Activated CD4-positive, alpha-beta memory T cell treated with anti-CD3 and anti-CD28 coated beads for 36 hours (primary cell): ENCODE measurements around the gene SC5D. TPM values are rescaled to one million over a fixed set of nuclear protein-coding genes. Genes with fewer than 3 reads are reported as not detected.
A peak's percentile ranks its signal among the peaks of the same experiment; 100 is the strongest.

Experiments
- CTCF ChIA-PET: fragments of 350-600 bp; sonication (Branson Sonifier 250); formaldehyde crosslinking; loops from one replicate; lab custom pipeline; 2021; ENCODE audit warnings: antibody characterized with exemption, inconsistent platforms; lab: Charles Lee
- POLR2A ChIA-PET: fragments of 350-600 bp; sonication (Branson Sonifier 250); formaldehyde crosslinking; loops from one replicate; lab custom pipeline; 2021; ENCODE audit warnings: antibody characterized with exemption; lab: Charles Lee
- DNase-seq: peaks from one replicate; pipeline ENCODE4 v3.0.0-alpha.2; 2020
- H3K27ac Mint-ChIP-seq: one replicate; pipeline ENCODE4 v1.8.0; 2021; ENCODE audit warnings: mixed read lengths
- H3K27me3 Mint-ChIP-seq: one replicate; pipeline ENCODE4 v1.8.0; 2021; ENCODE audit warnings: mixed read lengths
- H3K36me3 Mint-ChIP-seq: one replicate; pipeline ENCODE4 v1.8.0; 2021; ENCODE audit warnings: mixed read lengths
- H3K4me1 Mint-ChIP-seq: one replicate; pipeline ENCODE4 v1.8.0; 2021; ENCODE audit warnings: low read depth, mixed read lengths
- H3K4me3 Mint-ChIP-seq: one replicate; pipeline ENCODE4 v1.8.0; 2021; ENCODE audit warnings: mild to moderate bottlenecking, mixed read lengths
- H3K9me3 Mint-ChIP-seq: one replicate; pipeline ENCODE4 v1.8.0; 2021; ENCODE audit warnings: mixed read lengths
- intact Hi-C: fragments of 100-400 bp; cut with micrococcal nuclease; formaldehyde crosslinking; loops from one replicate; pipeline ENCODE4 v1.15.1; 2023
- total RNA-seq, 2 experiments: library from RNA; stranded (reverse); gene quantifications; one replicate each; pipeline ENCODE4 v1.2.3, GENCODE V29; 2021

The SC5D gene
- total RNA-seq, 2 experiments from 2014 or later, result 23.3 to 24.7 TPM

DNA sequence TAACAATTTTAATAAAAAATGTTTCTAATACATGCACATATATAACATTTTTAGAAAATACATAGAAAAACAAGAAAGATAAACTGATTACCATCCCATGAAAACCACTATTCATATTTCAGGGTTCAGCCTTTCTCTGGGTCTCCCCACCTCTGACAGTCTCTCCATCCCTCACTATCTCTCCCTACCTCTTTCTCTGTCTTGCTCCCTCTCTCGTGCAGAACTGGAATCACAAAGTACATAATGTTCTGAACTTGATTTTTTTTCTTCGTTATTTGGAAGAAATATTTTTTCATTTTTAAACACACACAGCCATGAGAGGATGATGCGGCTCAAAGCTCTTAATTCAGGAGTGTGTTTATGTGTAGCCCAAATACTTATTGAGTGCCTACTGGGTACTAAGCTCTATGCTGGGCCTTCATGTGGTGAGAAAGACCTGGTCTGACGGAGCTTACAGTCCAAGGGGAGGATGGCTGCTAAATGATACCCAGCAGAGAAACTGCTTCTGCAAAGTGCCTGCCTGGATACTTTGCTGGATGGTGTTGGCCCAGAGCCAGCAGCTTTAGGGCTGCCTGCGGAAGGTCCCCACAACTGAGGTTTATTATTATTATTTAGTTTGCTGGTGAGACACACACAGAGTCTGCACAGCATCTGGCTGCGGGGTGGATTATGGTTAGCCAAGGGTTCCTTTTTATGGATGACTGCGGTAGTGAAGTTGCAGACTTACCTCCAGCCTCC is 42.6 kb downstream of the SC5D start:
- peaks cover 24% of the 10 kb centered on the region for H3K4me1 Mint-ChIP-seq
- H3K27me3 Mint-ChIP-seq, result no peaks in the 10 kb centered on the region
- DNase-seq, result no peak
- ChIA-PET CTCF (interaction anchor here (1.4 kb wide), 1 partner anchor 36 kb away, joined by 4 read pairs; no protein-coding TSS in a partner anchor), POLR2A (no interaction called here)
- intact Hi-C loops, result no loop called here
- H3K27ac Mint-ChIP-seq, result no peak overlapping the region
- no peaks in the 10 kb centered on the region for H3K9me3 Mint-ChIP-seq
- H3K36me3 Mint-ChIP-seq, result no peaks in the 10 kb centered on the region
- H3K4me3 Mint-ChIP-seq, result no peak overlapping the region

GRCh38 chr11:121336279-121336937 is 43.8 kb downstream of the SC5D start:
- no peak for DNase-seq
- Mint-ChIP-seq H3K4me3 (no peak overlapping the region), H3K9me3 (no peaks in the 10 kb centered on the region), H3K36me3 (no peaks in the 10 kb centered on the region), H3K27me3 (no peaks in the 10 kb centered on the region), H3K27ac (no peak overlapping the region), H3K4me1 (peaks cover 32% of the 10 kb centered on the region)
- ChIA-PET CTCF (interaction anchor here (0.6 to 1.7 kb wide), 4 partner anchors 35 to 142 kb away, joined by 3 to 5 read pairs (median 4); partner anchors contain the start of gene SORL1), POLR2A (no interaction called here)
- intact Hi-C loops, result loop anchor here (2.0 kb wide), 1 partner anchor 74 kb away; no protein-coding TSS in a partner anchor

- Mint-ChIP-seq H3K9me3 (no peaks in the 10 kb centered on the region), H3K27ac (no peak overlapping the region), H3K4me1 (peaks cover 35% of the 10 kb centered on the region), H3K4me3 (no peak overlapping the region), H3K27me3 (no peaks in the 10 kb centered on the region), H3K36me3 (no peaks in the 10 kb centered on the region)
- DNase-seq, result peak; percentile 47
- ChIA-PET CTCF (interaction anchor here (1.2 to 1.7 kb wide), 2 partner anchors 114 to 142 kb away, joined by 3 to 5 read pairs; partner anchors contain the start of gene SORL1), POLR2A (no interaction called here)
- intact Hi-C loops, result loop anchor here (2.0 kb wide), 1 partner anchor 74 kb away; no protein-coding TSS in a partner anchor
These were observed 44.5 kb downstream of the SC5D start for GRCh38 chr11:121337078-121337477.

DNA sequence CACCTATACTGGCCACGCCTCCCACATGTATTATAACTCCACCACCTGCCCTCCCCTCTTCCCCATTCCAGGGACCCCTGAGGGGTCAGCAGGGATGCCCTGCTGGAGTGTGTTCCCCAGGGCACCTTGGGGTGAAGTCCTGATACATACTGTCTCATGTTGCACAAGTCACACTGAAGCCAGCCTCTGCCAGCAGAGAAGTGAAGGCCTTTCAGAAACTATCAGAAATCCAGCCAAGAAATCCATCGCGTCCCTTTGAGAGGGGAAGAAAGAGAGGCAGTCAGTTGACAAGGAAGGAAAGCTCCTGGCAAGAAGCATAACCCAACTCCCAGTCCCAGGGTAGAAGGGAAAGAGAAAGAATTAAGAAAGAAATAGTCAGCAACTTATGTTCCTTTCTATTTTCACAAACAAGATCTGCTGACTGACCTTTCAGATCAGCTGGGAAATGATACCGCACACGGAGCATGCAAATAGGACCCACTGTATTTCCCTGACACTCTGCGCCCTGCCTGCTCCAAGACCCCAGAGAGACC is 45.2 kb downstream of the SC5D start:
- intact Hi-C loops, result loop anchor here (2.0 kb wide), 1 partner anchor 73 kb away; no protein-coding TSS in a partner anchor
- CTCF ChIA-PET, result interaction anchor here (1.7 kb wide), 1 partner anchor 114 kb away, joined by 5 read pairs; the partner anchor contains the start of gene SORL1

GRCh38 chr11:121338536-121338935 is 46.0 kb downstream of the SC5D start:
- CTCF ChIA-PET, result interaction anchor here (0.7 kb wide), 1 partner anchor 419 kb away, joined by 4 read pairs; no protein-coding TSS in a partner anchor
- POLR2A ChIA-PET, result no interaction called here
- no peaks in the 10 kb centered on the region for H3K36me3 Mint-ChIP-seq
- intact Hi-C loops, result no loop called here
- no peak overlapping the region for H3K4me3 Mint-ChIP-seq
- no peak for DNase-seq
- peaks cover 35% of the 10 kb centered on the region for H3K4me1 Mint-ChIP-seq
- H3K9me3 Mint-ChIP-seq, result no peaks in the 10 kb centered on the region
- no peaks in the 10 kb centered on the region for H3K27me3 Mint-ChIP-seq
- no peak overlapping the region for H3K27ac Mint-ChIP-seq

More for the DNA sequence above, 45.2 kb downstream of the SC5D start:
- Mint-ChIP-seq H3K4me3 (no peak overlapping the region), H3K27ac (no peak overlapping the region), H3K9me3 (no peaks in the 10 kb centered on the region), H3K36me3 (no peaks in the 10 kb centered on the region), H3K27me3 (no peaks in the 10 kb centered on the region), H3K4me1 (peaks cover 35% of the 10 kb centered on the region)
- POLR2A ChIA-PET, result no interaction called here
- no peak for DNase-seq

DNA sequence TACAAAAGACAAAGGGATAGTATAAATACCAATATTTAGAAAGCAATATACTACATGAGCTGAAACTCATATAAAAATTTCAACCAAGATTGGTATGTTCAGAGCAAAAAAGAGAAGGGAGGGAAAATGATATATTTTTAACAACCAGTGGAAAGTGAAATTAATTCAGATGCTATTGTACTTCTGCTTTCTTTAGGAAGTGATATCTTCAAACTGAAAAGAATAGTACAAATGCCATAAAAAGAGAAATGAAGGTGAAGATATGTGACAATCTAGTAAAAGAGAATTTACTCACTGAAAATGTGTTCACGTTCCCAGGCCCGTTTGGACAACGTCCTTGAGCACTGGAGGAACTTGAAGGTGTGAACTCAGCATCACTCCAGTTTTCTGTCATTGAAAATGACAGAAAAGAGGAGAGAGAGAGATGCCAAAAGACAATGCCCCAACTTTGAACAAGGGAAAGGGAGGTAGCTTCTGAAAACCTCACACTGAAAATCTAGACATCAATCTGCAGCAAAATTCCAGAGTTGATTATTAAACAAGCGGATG is 47.5 kb downstream of the SC5D start:
- CTCF ChIA-PET, result no interaction called here
- Mint-ChIP-seq H3K27ac (no peak overlapping the region), H3K27me3 (no peaks in the 10 kb centered on the region), H3K36me3 (no peaks in the 10 kb centered on the region), H3K4me3 (no peak overlapping the region), H3K4me1 (peaks cover 29% of the 10 kb centered on the region), H3K9me3 (no peaks in the 10 kb centered on the region)
- intact Hi-C loops, result no loop called here
- no peak for DNase-seq
- POLR2A ChIA-PET, result interaction anchor here (0.6 kb wide), 1 partner anchor 101 kb away, joined by 3 read pairs; no protein-coding TSS in a partner anchor

DNA sequence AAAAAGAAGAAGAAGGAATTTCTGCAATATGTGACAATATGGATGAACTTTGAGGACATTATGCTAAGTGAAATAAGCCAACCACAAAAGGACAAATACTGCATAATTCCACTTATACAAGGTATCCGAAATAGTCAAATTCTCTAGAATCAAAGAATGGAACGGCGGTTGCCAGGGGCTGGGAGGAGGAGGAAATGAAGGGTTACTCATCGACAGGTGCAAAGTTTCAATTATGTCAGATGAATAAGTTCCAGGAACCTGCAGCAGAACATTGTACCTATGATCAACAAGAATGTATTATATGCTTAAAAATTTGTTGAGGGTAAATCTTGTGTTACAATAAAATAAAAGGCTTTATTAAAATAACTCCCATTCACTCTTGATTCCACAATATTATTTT is 49.0 kb downstream of the SC5D start:
- Mint-ChIP-seq H3K9me3 (no peaks in the 10 kb centered on the region), H3K4me3 (no peak overlapping the region), H3K27me3 (no peaks in the 10 kb centered on the region), H3K27ac (no peak overlapping the region), H3K4me1 (peaks cover 23% of the 10 kb centered on the region), H3K36me3 (no peaks in the 10 kb centered on the region)
- ChIA-PET POLR2A (no interaction called here), CTCF (no interaction called here)
- intact Hi-C loops, result no loop called here
- DNase-seq, result peak; percentile 61

DNA sequence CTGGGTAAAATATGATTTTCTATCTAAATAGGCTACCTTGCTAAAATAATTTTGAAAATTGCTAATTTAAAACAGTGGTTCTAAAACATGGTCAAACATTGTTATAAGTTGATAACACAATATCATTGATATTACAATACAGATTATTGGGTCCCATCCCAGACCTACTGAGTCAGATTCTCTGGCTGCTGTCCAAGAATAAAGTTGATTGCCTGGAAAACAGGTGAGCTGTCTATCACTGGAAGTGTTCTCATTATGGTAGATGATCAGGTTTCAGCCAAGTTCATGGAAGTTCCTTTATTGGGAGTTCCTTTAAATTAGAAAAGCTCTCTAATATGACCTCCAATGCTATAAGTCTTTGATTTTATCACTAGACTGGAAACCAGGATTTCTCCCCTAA is 52.3 kb downstream of the SC5D start:
- Mint-ChIP-seq H3K9me3 (no peaks in the 10 kb centered on the region), H3K36me3 (no peaks in the 10 kb centered on the region), H3K27ac (no peak overlapping the region), H3K4me3 (no peak overlapping the region), H3K4me1 (peaks cover 14% of the 10 kb centered on the region), H3K27me3 (no peaks in the 10 kb centered on the region)
- DNase-seq, result no peak
- CTCF ChIA-PET, result no interaction called here
- POLR2A ChIA-PET, result no interaction called here
- intact Hi-C loops, result no loop called here

GRCh38 chr11:121347094-121347493 is 54.5 kb downstream of the SC5D start:
- Mint-ChIP-seq H3K9me3 (no peaks in the 10 kb centered on the region), H3K4me1 (no peaks in the 10 kb centered on the region), H3K36me3 (no peaks in the 10 kb centered on the region), H3K4me3 (no peak overlapping the region), H3K27ac (no peak overlapping the region), H3K27me3 (no peaks in the 10 kb centered on the region)
- ChIA-PET CTCF (no interaction called here), POLR2A (no interaction called here)
- no peak for DNase-seq
- intact Hi-C loops, result no loop called here

GRCh38 chr11:121347813-121348212 is 55.2 kb downstream of the SC5D start:
- H3K36me3 Mint-ChIP-seq, result no peaks in the 10 kb centered on the region
- POLR2A ChIA-PET, result no interaction called here
- no peak for DNase-seq
- CTCF ChIA-PET, result no interaction called here
- intact Hi-C loops, result no loop called here
- no peak overlapping the region for H3K4me3 Mint-ChIP-seq
- H3K27me3 Mint-ChIP-seq, result no peaks in the 10 kb centered on the region
- H3K4me1 Mint-ChIP-seq, result no peaks in the 10 kb centered on the region
- no peak overlapping the region for H3K27ac Mint-ChIP-seq
- H3K9me3 Mint-ChIP-seq, result no peaks in the 10 kb centered on the region

GRCh38 chr11:121348220-121348875 is 55.8 kb downstream of the SC5D start:
- no peaks in the 10 kb centered on the region for H3K9me3 Mint-ChIP-seq
- ChIA-PET POLR2A (no interaction called here), CTCF (no interaction called here)
- DNase-seq, result no peak
- H3K36me3 Mint-ChIP-seq, result no peaks in the 10 kb centered on the region
- no peaks in the 10 kb centered on the region for H3K27me3 Mint-ChIP-seq
- no peaks in the 10 kb centered on the region for H3K4me1 Mint-ChIP-seq
- H3K4me3 Mint-ChIP-seq, result no peak overlapping the region
- intact Hi-C loops, result no loop called here
- H3K27ac Mint-ChIP-seq, result no peak overlapping the region
